ENCODE measurements around the gene FLOT1. TPM values are rescaled to one million over a fixed set of nuclear protein-coding genes. Genes with fewer than 3 reads are reported as not detected.

The FLOT1 gene
- total and polyA plus RNA-seq, 2 of the 13 experiments (the other 11 are each of a cell fraction or from before 2014, with no cell fraction given): 82.3 to 130 TPM

DNA sequence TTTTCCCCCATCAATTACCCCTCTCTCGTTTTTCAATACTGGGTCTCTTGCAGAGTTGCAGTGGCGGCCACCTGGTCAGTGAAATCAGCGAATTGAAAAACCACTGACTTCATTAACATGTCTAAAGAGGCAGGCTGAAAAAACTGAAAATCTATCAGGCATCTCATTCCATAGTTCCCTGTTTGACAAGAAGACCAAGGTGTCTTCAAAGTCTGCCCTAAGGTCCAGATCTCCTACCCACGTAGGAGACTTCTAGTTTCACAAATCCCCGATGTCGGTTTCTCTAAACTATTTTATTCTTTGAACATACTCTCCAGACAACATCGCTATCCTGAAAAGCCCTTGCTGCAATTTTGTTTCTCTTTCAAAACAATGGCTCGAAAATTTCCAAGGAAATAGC is 23.1 kb downstream of the FLOT1 start:
- BruUV-seq (replicated peaks): no TSS peak
- peak overlapping the region; percentile 57 to 89 (median 81) for H3K4me3 ChIP-seq (replicated peaks in 1 of 3; ENCODE audit: insufficient read depth in 1 of 3, low read depth in 2 of 3, low read length in 3 of 3)
- intact Hi-C loops (cut with micrococcal nuclease; ENCODE audit: unreplicated experiment): no loop called here
- H3K4me2 ChIP-seq (ENCODE audit: low read depth, low read length): peak overlapping the region; percentile 96
- H3K9ac ChIP-seq (ENCODE audit: insufficient read depth, low read depth, low read length): peak overlapping the region; percentile 75
- ATAC-seq: no peak
- peaks cover 10 to 21% of the 10 kb centered on the region in 2 experiments for H3K36me3 ChIP-seq (replicated peaks in 1 of 2; ENCODE audit: control insufficient read depth in 1 of 2, insufficient read depth in 2 of 2, low read length in 2 of 2)
- in situ Hi-C loops (cut with HindIII; ENCODE audit: extremely low pct_ligation_motif_present, low pct_unique_long_range_greater_than_20kb): no loop called here
- 26% methylated on average over 8 of the region's 8 CpGs for WGBS (ENCODE audit: low lambda C conversion rate)
- H4K20me1 ChIP-seq (ENCODE audit: insufficient read depth, low read length): peaks cover 29% of the 10 kb centered on the region
- H3K4me1 ChIP-seq (ENCODE audit: insufficient read depth, low read length): peaks cover 58% of the 10 kb centered on the region
- no peak for DNase-seq (ENCODE audit: low spot score)
- ChIA-PET POLR2A (interaction anchor here (0.9 to 2.9 kb wide), 6 partner anchors 12 to 104 kb away, joined by 3 to 43 read pairs (median 4); partner anchors contain the start of gene IER3), CTCF (ENCODE audit: low intra/inter-chr PET ratio, low total read pairs) (no interaction called here)
- FAIRE-seq: no peak
- H3K27ac ChIP-seq (ENCODE audit: extremely low read length, insufficient read depth, low read length): peak overlapping the region; percentile 69
- peaks cover 46% of the 10 kb centered on the region for H3K79me2 ChIP-seq (ENCODE audit: insufficient read depth, low read length)
- H3K27me3 ChIP-seq (ENCODE audit: control insufficient read depth in 1 of 2, insufficient read depth in 2 of 2, low read length in 2 of 2): no peaks in the 10 kb centered on the region; a peak in 1 of 5 replicates
- no peaks in the 10 kb centered on the region for H3K9me3 ChIP-seq (ENCODE audit: low read length)
- peak overlapping the region; percentile 55 for H2AFZ ChIP-seq (ENCODE audit: low read length)
- TF ChIP-seq SOX13 (IDR thresholded peaks at IDR 0.05) (no peak), SOX13 (CRISPR knock-in tag; conservative IDR thresholded peaks at IDR 0.05 in 1 of 2, IDR thresholded peaks at IDR 0.05 in 1 of 2) (no peak), ZNF777 (CRISPR knock-in tag; IDR thresholded peaks at IDR 0.05) (no peak), ZNF850 (CRISPR knock-in tag; conservative IDR thresholded peaks at IDR 0.05) (0 out of 2 replicates have a peak, but pooled peaks have one; percentile 70), ZNF670 (CRISPR knock-in tag; IDR thresholded peaks at IDR 0.05; ENCODE audit: borderline replicate concordance) (0 out of 2 replicates have a peak, but pooled peaks have one; percentile 18), NFIC (IDR thresholded peaks at IDR 0.05; ENCODE audit: low read length) (0 out of 2 replicates have a peak, but pooled peaks have one; percentile 19), EZH2 (conservative IDR thresholded peaks at IDR 0.05; ENCODE audit: low read depth, low read length) (no peak), ZNF124 (CRISPR knock-in tag; IDR thresholded peaks at IDR 0.05) (0 out of 2 replicates have a peak, but pooled peaks have one; percentile 22), CBX5 (CRISPR knock-in tag; IDR thresholded peaks at IDR 0.05; ENCODE audit: borderline replicate concordance) (no peak), KLF16 (CRISPR knock-in tag; IDR thresholded peaks at IDR 0.05) (no peak), ZSCAN25 (CRISPR knock-in tag; IDR thresholded peaks at IDR 0.05) (peak; percentile 25; the same call in 1 of the 2 replicates)
- TF ChIP-seq, protein P1, sequence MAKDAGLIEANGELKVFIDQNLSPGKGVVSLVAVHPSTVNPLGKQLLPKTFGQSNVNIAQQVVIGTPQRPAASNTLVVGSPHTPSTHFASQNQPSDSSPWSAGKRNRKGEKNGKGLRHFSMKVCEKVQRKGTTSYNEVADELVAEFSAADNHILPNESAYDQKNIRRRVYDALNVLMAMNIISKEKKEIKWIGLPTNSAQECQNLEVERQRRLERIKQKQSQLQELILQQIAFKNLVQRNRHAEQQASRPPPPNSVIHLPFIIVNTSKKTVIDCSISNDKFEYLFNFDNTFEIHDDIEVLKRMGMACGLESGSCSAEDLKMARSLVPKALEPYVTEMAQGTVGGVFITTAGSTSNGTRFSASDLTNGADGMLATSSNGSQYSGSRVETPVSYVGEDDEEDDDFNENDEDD (CRISPR knock-in tag; IDR thresholded peaks at IDR 0.05; ENCODE audit: borderline replicate concordance): no peak
- TF ChIP-seq, protein P2, sequence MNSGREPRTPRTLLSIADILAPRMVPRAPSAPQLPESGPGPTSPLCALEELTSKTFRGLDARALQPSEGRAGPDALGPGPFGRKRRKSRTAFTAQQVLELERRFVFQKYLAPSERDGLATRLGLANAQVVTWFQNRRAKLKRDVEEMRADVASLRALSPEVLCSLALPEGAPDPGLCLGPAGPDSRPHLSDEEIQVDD (CRISPR knock-in tag; IDR thresholded peaks at IDR 0.05; ENCODE audit: borderline replicate concordance): no peak
- TF ChIP-seq, protein P3, sequence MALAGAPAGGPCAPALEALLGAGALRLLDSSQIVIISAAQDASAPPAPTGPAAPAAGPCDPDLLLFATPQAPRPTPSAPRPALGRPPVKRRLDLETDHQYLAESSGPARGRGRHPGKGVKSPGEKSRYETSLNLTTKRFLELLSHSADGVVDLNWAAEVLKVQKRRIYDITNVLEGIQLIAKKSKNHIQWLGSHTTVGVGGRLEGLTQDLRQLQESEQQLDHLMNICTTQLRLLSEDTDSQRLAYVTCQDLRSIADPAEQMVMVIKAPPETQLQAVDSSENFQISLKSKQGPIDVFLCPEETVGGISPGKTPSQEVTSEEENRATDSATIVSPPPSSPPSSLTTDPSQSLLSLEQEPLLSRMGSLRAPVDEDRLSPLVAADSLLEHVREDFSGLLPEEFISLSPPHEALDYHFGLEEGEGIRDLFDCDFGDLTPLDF (CRISPR knock-in tag; IDR thresholded peaks at IDR 0.05): no peak
- TF ChIP-seq, protein P4, sequence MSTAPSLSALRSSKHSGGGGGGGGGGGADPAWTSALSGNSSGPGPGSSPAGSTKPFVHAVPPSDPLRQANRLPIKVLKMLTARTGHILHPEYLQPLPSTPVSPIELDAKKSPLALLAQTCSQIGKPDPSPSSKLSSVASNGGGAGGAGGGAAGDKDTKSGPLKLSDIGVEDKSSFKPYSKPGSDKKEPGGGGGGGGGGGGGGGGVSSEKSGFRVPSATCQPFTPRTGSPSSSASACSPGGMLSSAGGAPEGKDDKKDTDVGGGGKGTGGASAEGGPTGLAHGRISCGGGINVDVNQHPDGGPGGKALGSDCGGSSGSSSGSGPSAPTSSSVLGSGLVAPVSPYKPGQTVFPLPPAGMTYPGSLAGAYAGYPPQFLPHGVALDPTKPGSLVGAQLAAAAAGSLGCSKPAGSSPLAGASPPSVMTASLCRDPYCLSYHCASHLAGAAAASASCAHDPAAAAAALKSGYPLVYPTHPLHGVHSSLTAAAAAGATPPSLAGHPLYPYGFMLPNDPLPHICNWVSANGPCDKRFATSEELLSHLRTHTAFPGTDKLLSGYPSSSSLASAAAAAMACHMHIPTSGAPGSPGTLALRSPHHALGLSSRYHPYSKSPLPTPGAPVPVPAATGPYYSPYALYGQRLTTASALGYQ (CRISPR knock-in tag; IDR thresholded peaks at IDR 0.05): 0 out of 2 replicates have a peak, but pooled peaks have one; percentile 4
- TF ChIP-seq, protein P5, sequence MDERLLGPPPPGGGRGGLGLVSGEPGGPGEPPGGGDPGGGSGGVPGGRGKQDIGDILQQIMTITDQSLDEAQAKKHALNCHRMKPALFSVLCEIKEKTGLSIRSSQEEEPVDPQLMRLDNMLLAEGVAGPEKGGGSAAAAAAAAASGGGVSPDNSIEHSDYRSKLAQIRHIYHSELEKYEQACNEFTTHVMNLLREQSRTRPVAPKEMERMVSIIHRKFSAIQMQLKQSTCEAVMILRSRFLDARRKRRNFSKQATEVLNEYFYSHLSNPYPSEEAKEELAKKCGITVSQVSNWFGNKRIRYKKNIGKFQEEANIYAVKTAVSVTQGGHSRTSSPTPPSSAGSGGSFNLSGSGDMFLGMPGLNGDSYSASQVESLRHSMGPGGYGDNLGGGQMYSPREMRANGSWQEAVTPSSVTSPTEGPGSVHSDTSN (CRISPR knock-in tag; IDR thresholded peaks at IDR 0.05): no peak
